ENCODE data around the gene ZNF3. TPM values are rescaled to one million over a fixed set of nuclear protein-coding genes. Genes with fewer than 3 reads are reported as not detected.

ZNF3 gene
- total RNA-seq, 2 donors from 2014 or later = 20.5 to 21.4 TPM

GRCh38 chr7:100093925-100094486 is 12.5 kb upstream of the ZNF3 start:
- Histone ChIP-seq H3K4me3 (no peak overlapping the region), H3K4me1 (replicated peaks) (peaks cover 7% of the 10 kb centered on the region), H3K9me3 (no peaks in the 10 kb centered on the region), H3K27me3 (replicated peaks; ENCODE audit: insufficient read depth) (no peaks in the 10 kb centered on the region), H3K36me3 (peaks cover 7 to 65% of the 10 kb centered on the region in 2 donors), H3K27ac (no peak overlapping the region)
- intact Hi-C loops (cut with DNase I) = no loop called here
- no peak for TF ChIP-seq POLR2AphosphoS5 (IDR thresholded peaks at IDR 0.05)
- no peak for TF ChIP-seq CTCF (IDR thresholded peaks at IDR 0.05)
- no peak for TF ChIP-seq POLR2A (IDR thresholded peaks at IDR 0.05)
- 89% methylated on average over 16 of the region's 16 CpGs for WGBS
- DNase-seq (ENCODE audit: low spot score) = no peak

GRCh38 chr7:100093498-100093897 is 12.0 kb upstream of the ZNF3 start:
- peaks cover 7 to 62% of the 10 kb centered on the region in 2 donors for H3K36me3 ChIP-seq
- no peak for TF ChIP-seq CTCF (IDR thresholded peaks at IDR 0.05)
- TF ChIP-seq POLR2A (IDR thresholded peaks at IDR 0.05) = no peak
- TF ChIP-seq POLR2AphosphoS5 (IDR thresholded peaks at IDR 0.05) = no peak
- H3K27me3 ChIP-seq (replicated peaks; ENCODE audit: insufficient read depth) = no peaks in the 10 kb centered on the region

GRCh38 chr7:100093054-100093453 is 11.5 kb upstream of the ZNF3 start:
- intact Hi-C loops (cut with DNase I) = no loop called here
- WGBS = 54% methylated on average over 8 of the region's 8 CpGs
- TF ChIP-seq CTCF (IDR thresholded peaks at IDR 0.05) (no peak), POLR2A (IDR thresholded peaks at IDR 0.05) (no peak), POLR2AphosphoS5 (IDR thresholded peaks at IDR 0.05) (no peak)
- H3K36me3 ChIP-seq = peaks cover 7 to 57% of the 10 kb centered on the region in 2 donors
- H3K4me3 ChIP-seq = no peak overlapping the region
- no peaks in the 10 kb centered on the region for H3K9me3 ChIP-seq
- no peak overlapping the region for H3K27ac ChIP-seq
- DNase-seq (ENCODE audit: low spot score) = no peak
- H3K4me1 ChIP-seq (replicated peaks) = peaks cover 4% of the 10 kb centered on the region
- H3K27me3 ChIP-seq (replicated peaks; ENCODE audit: insufficient read depth) = no peaks in the 10 kb centered on the region

More at GRCh38 chr7:100093498-100093897, 12.0 kb upstream of the ZNF3 start:
- no peaks in the 10 kb centered on the region for H3K9me3 ChIP-seq
- peaks cover 4% of the 10 kb centered on the region for H3K4me1 ChIP-seq (replicated peaks)
- intact Hi-C loops (cut with DNase I) = no loop called here
- H3K27ac ChIP-seq = no peak overlapping the region
- no peak for DNase-seq (ENCODE audit: low spot score)
- no peak overlapping the region for H3K4me3 ChIP-seq
- 38% methylated on average over 12 of the region's 13 CpGs for WGBS

GRCh38 chr7:100091411-100092181 is 10.1 kb upstream of the ZNF3 start:
- Histone ChIP-seq H3K27me3 (replicated peaks; ENCODE audit: insufficient read depth) (no peaks in the 10 kb centered on the region), H3K4me1 (replicated peaks) (peaks cover 4% of the 10 kb centered on the region), H3K4me3 (no peak overlapping the region), H3K36me3 (peaks cover 4 to 46% of the 10 kb centered on the region in 2 donors), H3K9me3 (no peaks in the 10 kb centered on the region), H3K27ac (no peak overlapping the region)
- WGBS = 41% methylated on average over 19 of the region's 19 CpGs
- no peak for DNase-seq (ENCODE audit: low spot score)
- TF ChIP-seq POLR2AphosphoS5 (IDR thresholded peaks at IDR 0.05) = no peak
- TF ChIP-seq CTCF (IDR thresholded peaks at IDR 0.05) = no peak
- no peak for TF ChIP-seq POLR2A (IDR thresholded peaks at IDR 0.05)
- intact Hi-C loops (cut with DNase I) = no loop called here

All from prostate gland (tissue), 2 donors.